NB4 (cell line): ENCODE measurements around the gene ARPC2.

Source experiments
- CTCF ChIP-seq: IDR thresholded peaks from one replicate; pipeline ENCODE4 v1.5.1; 2012; ENCODE audit warnings: low read depth, low read length
- MAX ChIP-seq: IDR thresholded peaks from 2 replicates; pipeline ENCODE4 v1.6.1; 2011; ENCODE audit warnings: low read depth, low read length
- POLR2A ChIP-seq: IDR thresholded peaks from 2 replicates; pipeline ENCODE4 v1.6.1; 2011; ENCODE audit warnings: mild to moderate bottlenecking; ENCODE audit not compliant: insufficient read length; ENCODE audit errors: extremely low read depth

GRCh38 chr2:218261423-218262236, 44.6 kb downstream of the ARPC2 start:
- TF ChIP-seq CTCF (no peak), MAX (no peak), POLR2A (no peak)
